NCI-H1694 (cell line): Measurements from ENCODE around the gene TREM2.
"Not testable (repeated sequence)": the region's sequence is repeated elsewhere in the genome, so short reads cannot be mapped to it uniquely, and the experiment has no call there.

Experiments
- DNase-seq: peaks from one replicate; lab custom pipeline; 2025; lab: John Stamatoyannopoulos, UW

TREM2 gene

GRCh38 chr6:41162687-41163418 lies at the start of gene TREM2:
TSS of gene TREM2 (minus strand) at chr6:41163116. CDS start at chr6:41163082, 34 bp downstream.
- no peak for DNase-seq

- DNase-seq: no peak
These were observed 46.8 kb upstream of the TREM2 start for GRCh38 chr6:41209547-41210320.

GRCh38 chr6:41208439-41209106 lies 45.7 kb upstream of the TREM2 start:
- DNase-seq: no peak

GRCh38 chr6:41204156-41204555 lies 41.2 kb upstream of the TREM2 start:
- DNase-seq: no peak

- no peak for DNase-seq
These were observed 38.9 kb upstream of the TREM2 start for GRCh38 chr6:41201764-41202173.

GRCh38 chr6:41200901-41201763 lies 38.2 kb upstream of the TREM2 start, which contains the start of gene TREML2:
TSS of gene TREML2 (minus strand) at chr6:41201149. CDS start at chr6:41201008, 141 bp downstream.
- DNase-seq: no peak

- no peak for DNase-seq
These were observed 37.5 kb upstream of the TREM2 start for GRCh38 chr6:41200296-41200900.

- no peak for DNase-seq
These were observed 36.8 kb upstream of the TREM2 start for GRCh38 chr6:41199552-41200246.

- no peak for DNase-seq
These were observed 34.3 kb upstream of the TREM2 start for GRCh38 chr6:41197234-41197633.

- DNase-seq: no peak
These were observed 31.5 kb upstream of the TREM2 start for GRCh38 chr6:41194386-41194785.

GRCh38 chr6:41193884-41194283 lies 31.0 kb upstream of the TREM2 start:
- DNase-seq: no peak

- DNase-seq: no peak
These were observed 30.3 kb upstream of the TREM2 start for GRCh38 chr6:41193171-41193734.

- no peak for DNase-seq
These were observed 28.7 kb upstream of the TREM2 start for GRCh38 chr6:41191569-41191968.

GRCh38 chr6:41190791-41191190 lies 27.9 kb upstream of the TREM2 start:
- DNase-seq: no peak

- DNase-seq: no peak
These were observed 27.1 kb upstream of the TREM2 start for GRCh38 chr6:41189967-41190366.

GRCh38 chr6:41189046-41189445 lies 26.1 kb upstream of the TREM2 start:
- not testable (repeated sequence) for DNase-seq

- DNase-seq: no peak
These were observed 25.3 kb upstream of the TREM2 start for GRCh38 chr6:41187924-41188886.

- DNase-seq: no peak
These were observed 23.2 kb upstream of the TREM2 start for GRCh38 chr6:41186031-41186562.

GRCh38 chr6:41184761-41185160 lies 21.8 kb upstream of the TREM2 start:
- DNase-seq: no peak
